GM12801 (cell line): Measurements from ENCODE around the gene NAV2.

Experiments
- CTCF ChIP-seq: IDR thresholded peaks from one replicate; pipeline ENCODE4 v1.5.1; 2011; ENCODE audit warnings: control low read depth; ENCODE audit not compliant: insufficient read length; ENCODE audit errors: extremely low read depth

NAV2 gene

GRCh38 chr11:19988598-19988997 is 276.0 kb downstream of the NAV2 start:
- no peak for TF ChIP-seq CTCF

- no peak for TF ChIP-seq CTCF
Measured at GRCh38 chr11:19989191-19989590, 276.6 kb downstream of the NAV2 start.

GRCh38 chr11:19992162-19992561 is 279.5 kb downstream of the NAV2 start:
- TF ChIP-seq CTCF: no peak

DNA sequence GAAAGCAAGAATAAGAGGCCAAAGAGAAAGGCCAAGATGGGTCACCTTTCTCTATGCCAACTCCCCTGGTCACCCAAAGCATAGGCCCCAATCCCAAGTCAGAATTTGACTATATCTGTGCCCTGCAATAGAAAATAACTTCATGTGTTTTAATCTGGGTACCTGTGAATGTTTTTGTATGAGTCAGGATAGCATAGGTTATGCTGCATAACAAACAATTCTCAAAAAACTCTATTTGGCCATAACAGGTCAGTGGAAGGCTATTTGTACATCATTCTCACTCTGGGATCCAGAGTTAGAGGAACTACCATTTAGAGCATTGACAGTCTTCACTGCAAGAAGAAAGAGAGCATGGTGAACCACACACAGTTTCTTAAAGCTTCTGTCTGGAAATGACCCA is 280.4 kb downstream of the NAV2 start:
- TF ChIP-seq CTCF: no peak

- no peak for TF ChIP-seq CTCF
Measured at GRCh38 chr11:19994672-19995071, 282.0 kb downstream of the NAV2 start.

- TF ChIP-seq CTCF: no peak
Measured at GRCh38 chr11:19995145-19995544, 282.5 kb downstream of the NAV2 start.

DNA sequence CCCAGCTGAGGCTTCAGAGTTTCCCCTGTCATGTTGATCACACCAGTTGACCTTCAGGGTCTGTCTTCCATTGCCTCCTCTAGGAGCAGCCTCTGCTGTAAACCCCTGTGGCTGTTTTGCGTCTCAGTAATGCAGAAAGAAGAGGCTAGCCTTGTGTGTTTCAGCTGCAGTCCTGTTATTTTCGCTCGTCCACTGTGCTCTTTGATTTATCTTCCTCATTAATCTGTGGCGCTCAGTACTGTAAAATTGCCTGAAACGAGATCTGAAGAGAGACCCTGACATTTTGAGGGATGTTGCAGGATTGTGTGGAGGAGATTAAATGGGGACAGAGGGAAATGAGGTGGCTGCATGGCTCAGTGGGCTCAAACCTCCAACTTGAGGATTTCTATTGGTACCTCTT is 283.9 kb downstream of the NAV2 start:
- no peak for TF ChIP-seq CTCF

GRCh38 chr11:20000022-20000350 is 287.3 kb downstream of the NAV2 start:
- TF ChIP-seq CTCF: no peak
